Trophoblast cell (in vitro differentiated cells and primary cell): ENCODE measurements around the gene NFX1.

Source experiments
- DNase-seq, 2 donors: peaks; one replicate each; pipeline ENCODE4 v3.0.0-alpha.2; 2016
- H2AFZ ChIP-seq: 2 replicates; pipeline ENCODE4 v1.6.1; 2013; ENCODE audit warnings: low read length, moderate library complexity, mild to moderate bottlenecking; ENCODE audit not compliant: insufficient read depth, poor library complexity
- H2AK5ac ChIP-seq: 2 replicates; pipeline ENCODE4 v1.6.1; 2013; ENCODE audit warnings: mild to moderate bottlenecking, low read length
- H2BK120ac ChIP-seq: 2 replicates; pipeline ENCODE4 v1.6.1; 2013; ENCODE audit warnings: low read length, mild to moderate bottlenecking, moderate library complexity; ENCODE audit not compliant: insufficient read depth, poor library complexity
- H2BK12ac ChIP-seq: 2 replicates; pipeline ENCODE4 v1.6.1; 2013; ENCODE audit warnings: mild to moderate bottlenecking, low read length, moderate library complexity
- H2BK5ac ChIP-seq: 2 replicates; pipeline ENCODE4 v1.6.1; 2013; ENCODE audit warnings: low read length, low read depth, moderate library complexity, mild to moderate bottlenecking; ENCODE audit not compliant: poor library complexity
- H3K14ac ChIP-seq: 2 replicates; pipeline ENCODE4 v1.6.1; 2013; ENCODE audit warnings: mild to moderate bottlenecking, low read length
- H3K18ac ChIP-seq: 2 replicates; pipeline ENCODE4 v1.6.1; 2013; ENCODE audit warnings: mild to moderate bottlenecking, low read length
- H3K23ac ChIP-seq: 2 replicates; pipeline ENCODE4 v1.6.1; 2013; ENCODE audit warnings: low read length
- H3K27ac ChIP-seq: 2 replicates; pipeline ENCODE4 v1.5.1; 2013; ENCODE audit warnings: low read depth, mild to moderate bottlenecking, inconsistent platforms, low read length, moderate library complexity
- H3K27me3 ChIP-seq: 2 replicates; pipeline ENCODE4 v1.6.1; 2013; ENCODE audit warnings: inconsistent platforms, mild to moderate bottlenecking, low read length, moderate library complexity; ENCODE audit not compliant: insufficient read depth
- H3K36me3 ChIP-seq, 2 experiments: 1 replicate in 1 of 2; 2 replicates in 1 of 2; pipeline ENCODE4 v1.6.1; 2013; ENCODE audit warnings: low read length in 2 of 2, mild to moderate bottlenecking in 2 of 2, moderate library complexity in 1 of 2; ENCODE audit not compliant: insufficient read depth in 2 of 2, control insufficient read depth in 1 of 2
- H3K4ac ChIP-seq: 2 replicates; pipeline ENCODE4 v1.6.1; 2013; ENCODE audit warnings: low read depth, mild to moderate bottlenecking, low read length, moderate library complexity
- H3K4me1 ChIP-seq, 2 experiments: 1 replicate in 1 of 2; 2 replicates in 1 of 2; pipeline ENCODE4 v1.6.1; 2013; ENCODE audit warnings: low read length in 2 of 2, mild to moderate bottlenecking in 2 of 2, moderate library complexity in 1 of 2; ENCODE audit not compliant: insufficient read depth in 2 of 2, control insufficient read depth in 1 of 2
- H3K4me2 ChIP-seq: 2 replicates; pipeline ENCODE4 v1.6.1; 2013; ENCODE audit warnings: inconsistent platforms, mild to moderate bottlenecking, low read length, moderate library complexity
- H3K4me3 ChIP-seq: 2 replicates; pipeline ENCODE4 v1.5.1; 2013; ENCODE audit warnings: mild to moderate bottlenecking, low read depth, low read length, inconsistent platforms
- H3K79me1 ChIP-seq: one replicate; pipeline ENCODE4 v1.6.1; 2013; ENCODE audit warnings: low read length
- H3K79me2 ChIP-seq: 2 replicates; pipeline ENCODE4 v1.6.1; 2013; ENCODE audit warnings: low read length, mild to moderate bottlenecking; ENCODE audit not compliant: control insufficient read depth, insufficient read depth, poor library complexity
- H3K9ac ChIP-seq: 2 replicates; pipeline ENCODE4 v1.6.1; 2013; ENCODE audit warnings: mild to moderate bottlenecking, low read length
- H3K9me3 ChIP-seq: 2 replicates; pipeline ENCODE4 v1.6.1; 2013; ENCODE audit warnings: low read depth, mild to moderate bottlenecking, control low read depth, inconsistent platforms, low read length; ENCODE audit not compliant: insufficient read depth
- H4K12ac ChIP-seq: 2 replicates; pipeline ENCODE4 v1.6.1; 2013; ENCODE audit warnings: low read depth, mild to moderate bottlenecking, low read length, moderate library complexity
- H4K8ac ChIP-seq: 2 replicates; pipeline ENCODE4 v1.6.1; 2013; ENCODE audit warnings: low read depth, mild to moderate bottlenecking, low read length, moderate library complexity
- H4K91ac ChIP-seq: one replicate; pipeline ENCODE4 v1.6.1; 2013; ENCODE audit warnings: low read depth, mild to moderate bottlenecking, low read length, moderate library complexity
- WGBS: extraction: QIAGEN DNeasy Blood & Tissue Kit; methylation state at CpG from one replicate; pipeline ENCODE4 v1.1.7; 2013; ENCODE audit warnings: missing lambda C conversion rate; ENCODE audit not compliant: insufficient read length, insufficient coverage; ENCODE audit errors: extremely low coverage; 5-methylcytosine and 5-hydroxymethylcytosine counted together

The NFX1 gene

DNA sequence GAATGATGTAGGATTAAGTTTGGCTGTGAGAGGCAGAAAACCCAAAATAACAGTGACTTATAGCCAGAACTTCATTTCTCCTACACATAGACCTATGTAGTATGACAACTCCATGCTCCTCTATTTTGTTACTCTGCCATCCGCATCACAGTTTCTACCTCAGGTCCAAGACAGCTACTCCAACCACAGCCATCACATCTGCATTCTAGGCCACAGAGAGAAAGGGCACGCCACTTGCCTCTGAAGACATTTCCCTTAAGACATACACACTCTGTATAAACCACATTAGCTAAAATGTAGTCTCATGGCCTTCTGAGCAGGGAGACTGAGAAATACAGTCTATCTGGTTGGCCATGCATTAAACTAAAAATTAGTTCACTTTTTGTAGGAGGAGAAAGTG lies 40.3 kb upstream of the NFX1 start:
- Histone ChIP-seq H3K18ac (no peak overlapping the region), H3K4me1 (no peaks in the 10 kb centered on the region), H3K79me1 (no peaks in the 10 kb centered on the region), H3K36me3 (peaks cover 7 to 18% of the 10 kb centered on the region in 2 experiments), H2AK5ac (no peak overlapping the region), H4K8ac (no peak overlapping the region), H3K14ac (no peak overlapping the region), H3K23ac (no peak overlapping the region), H3K9ac (no peak overlapping the region), H2AFZ (no peak overlapping the region), H3K9me3 (no peaks in the 10 kb centered on the region), H2BK5ac (no peak overlapping the region), H3K4ac (no peak overlapping the region), H3K27me3 (no peaks in the 10 kb centered on the region), H4K91ac (no peak overlapping the region), H3K27ac (no peak overlapping the region), H2BK12ac (no peak overlapping the region), H3K4me3 (no peak overlapping the region), H4K12ac (no peak overlapping the region), H2BK120ac (no peak overlapping the region), H3K79me2 (no peaks in the 10 kb centered on the region), H3K4me2 (no peak overlapping the region)
- DNase-seq, result no peak
- no CpG with 5 or more reads among the region's 2 CpGs for WGBS

GRCh38 chr9:33250458-33250995 lies 39.8 kb upstream of the NFX1 start:
- Histone ChIP-seq H3K18ac (no peak overlapping the region), H4K12ac (no peak overlapping the region), H2BK120ac (no peak overlapping the region), H3K27ac (no peak overlapping the region), H2AK5ac (no peak overlapping the region), H3K4me1 (no peaks in the 10 kb centered on the region), H2AFZ (no peak overlapping the region), H4K91ac (no peak overlapping the region), H3K79me1 (no peaks in the 10 kb centered on the region), H3K23ac (no peak overlapping the region), H3K4me3 (no peak overlapping the region), H3K79me2 (no peaks in the 10 kb centered on the region), H3K9me3 (peaks cover 3% of the 10 kb centered on the region), H3K4ac (no peak overlapping the region), H4K8ac (no peak overlapping the region), H3K36me3 (peaks cover 12 to 23% of the 10 kb centered on the region in 2 experiments), H3K9ac (no peak overlapping the region), H2BK12ac (no peak overlapping the region), H3K14ac (no peak overlapping the region), H2BK5ac (no peak overlapping the region), H3K27me3 (no peaks in the 10 kb centered on the region), H3K4me2 (no peak overlapping the region)
- DNase-seq, result peak; percentile 52 to 57
- WGBS, result no CpG with 5 or more reads among the region's 1 CpG

DNA sequence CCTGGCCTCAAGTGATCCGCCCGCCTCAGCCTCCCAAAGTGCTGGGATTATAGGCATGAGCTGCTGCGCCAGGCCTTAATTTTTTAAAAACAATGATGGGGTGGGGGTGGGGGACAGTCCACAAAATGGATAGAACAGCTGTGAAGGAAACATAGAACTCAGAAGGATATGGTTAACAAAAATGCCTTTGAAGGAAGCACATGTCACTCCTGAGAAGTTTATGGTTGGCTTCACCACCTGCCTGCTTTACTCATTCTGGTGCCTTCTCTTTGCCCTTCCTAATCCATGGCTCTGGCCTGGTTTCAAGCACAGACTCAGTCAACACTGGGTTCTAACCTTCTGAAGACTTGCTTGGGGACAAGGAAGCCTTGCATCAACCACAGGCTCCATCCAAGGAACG lies 36.1 kb upstream of the NFX1 start:
- Histone ChIP-seq H3K79me2 (peaks cover 2% of the 10 kb centered on the region), H4K91ac (no peak overlapping the region), H2BK12ac (no peak overlapping the region)

DNA sequence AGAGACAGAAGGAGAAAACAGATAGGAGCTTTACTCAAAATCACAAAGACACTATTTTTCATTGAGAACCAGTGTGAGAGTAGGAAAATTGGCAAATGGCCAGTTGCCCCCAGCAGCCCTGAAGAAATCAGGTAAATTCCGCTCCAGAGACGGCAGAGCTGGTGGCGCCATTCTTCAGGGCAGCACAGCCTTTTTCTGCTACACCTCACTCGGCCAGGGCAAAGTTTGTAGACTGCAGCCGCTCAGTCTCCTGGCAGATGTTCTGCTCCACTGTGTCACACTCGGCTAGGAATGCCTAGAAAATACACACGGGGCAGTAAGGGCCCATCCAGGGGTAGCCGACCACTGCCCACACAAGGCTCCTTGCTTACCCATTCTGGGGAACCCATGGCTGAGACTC lies 35.3 kb upstream of the NFX1 start:
- no peak overlapping the region for H4K12ac ChIP-seq
- no peaks in the 10 kb centered on the region for H3K27me3 ChIP-seq
- no peak overlapping the region for H3K18ac ChIP-seq
- no peak overlapping the region for H3K4me2 ChIP-seq
- no peak overlapping the region for H3K23ac ChIP-seq
- H3K9ac ChIP-seq, result no peak overlapping the region
- H2AFZ ChIP-seq, result no peak overlapping the region
- no peak overlapping the region for H3K14ac ChIP-seq
- no peaks in the 10 kb centered on the region for H3K79me1 ChIP-seq
- H3K9me3 ChIP-seq, result peaks cover 3% of the 10 kb centered on the region
- H2BK12ac ChIP-seq, result no peak overlapping the region
- H2BK120ac ChIP-seq, result no peak overlapping the region
- peaks cover 16 to 46% of the 10 kb centered on the region in 2 experiments for H3K36me3 ChIP-seq
- H3K4me3 ChIP-seq, result no peak overlapping the region
- no peak overlapping the region for H3K4ac ChIP-seq
- peaks cover 2% of the 10 kb centered on the region for H3K79me2 ChIP-seq
- H2AK5ac ChIP-seq, result no peak overlapping the region
- no CpG with 5 or more reads among the region's 8 CpGs for WGBS
- no peaks in the 10 kb centered on the region for H3K4me1 ChIP-seq
- no peak overlapping the region for H2BK5ac ChIP-seq
- H3K27ac ChIP-seq, result no peak overlapping the region
- peak overlapping the region; percentile 1 for H4K91ac ChIP-seq
- DNase-seq, result peak; percentile 61 to 75
- no peak overlapping the region for H4K8ac ChIP-seq

More for the DNA sequence above, 36.1 kb upstream of the NFX1 start:
- Histone ChIP-seq H2AK5ac (no peak overlapping the region), H3K9me3 (peaks cover 3% of the 10 kb centered on the region), H3K4me1 (no peaks in the 10 kb centered on the region), H2AFZ (no peak overlapping the region), H3K4me3 (no peak overlapping the region), H3K9ac (no peak overlapping the region), H3K23ac (no peak overlapping the region), H3K4ac (no peak overlapping the region), H3K14ac (no peak overlapping the region), H4K12ac (no peak overlapping the region), H3K4me2 (no peak overlapping the region), H2BK5ac (no peak overlapping the region), H4K8ac (no peak overlapping the region), H3K18ac (no peak overlapping the region), H3K27ac (no peak overlapping the region), H3K27me3 (no peaks in the 10 kb centered on the region), H2BK120ac (no peak overlapping the region), H3K79me1 (no peaks in the 10 kb centered on the region), H3K36me3 (peaks cover 15 to 41% of the 10 kb centered on the region in 2 experiments)
- no peak for DNase-seq
- WGBS, result no CpG with 5 or more reads among the region's 4 CpGs
